Activated T-helper 1 cell treated with anti-CD3 and anti-CD28 coated beads, Interleukin-12 subunit alpha, Interleukin-12 subunit beta, Interleukin-2, Interleukin-4 antibody, amounts not matched to agents 30 ng/mL and 10 ng/mL and 1 ng/mL, durations not matched to agents 14 hours and 24 hours and 36 hours (primary cell): ENCODE results near the gene CYB561. TPM values are rescaled to one million over a fixed set of nuclear protein-coding genes. Genes with fewer than 3 reads are reported as not detected.
"Not testable (repeated sequence)": the region's sequence is repeated elsewhere in the genome, so short reads cannot be mapped to it uniquely, and the experiment has no call there.

ENCODE experiments used
- DNase-seq: peaks from one replicate; pipeline ENCODE4 v3.0.0; 2021; ENCODE audit warnings: low spot score
- H3K27ac Mint-ChIP-seq: one replicate; pipeline ENCODE4 v1.8.0; 2021; ENCODE audit warnings: mild to moderate bottlenecking, mixed read lengths
- H3K27me3 Mint-ChIP-seq: one replicate; pipeline ENCODE4 v1.8.0; 2022; ENCODE audit warnings: mild to moderate bottlenecking, moderate library complexity, mixed read lengths; ENCODE audit not compliant: insufficient read depth
- H3K36me3 Mint-ChIP-seq: one replicate; pipeline ENCODE4 v1.8.0; 2021; ENCODE audit warnings: low read depth, mixed read lengths
- H3K4me1 Mint-ChIP-seq: one replicate; pipeline ENCODE4 v1.8.0; 2021; ENCODE audit warnings: low read depth, mixed read lengths
- H3K4me3 Mint-ChIP-seq: one replicate; pipeline ENCODE4 v1.8.0; 2021; ENCODE audit warnings: mild to moderate bottlenecking, moderate library complexity, mixed read lengths
- H3K9me3 Mint-ChIP-seq: one replicate; pipeline ENCODE4 v1.8.0; 2021; ENCODE audit warnings: mixed read lengths
- intact Hi-C: fragments of 100-400 bp; cut with micrococcal nuclease; formaldehyde crosslinking; loops from one replicate; pipeline ENCODE4 v1.15.1; 2024
- total RNA-seq: library from RNA; stranded (reverse); gene quantifications from 2 replicates; pipeline ENCODE4 v1.2.3, GENCODE V29; 2022

The CYB561 gene
- total RNA-seq, 1 donor from 2014 or later, result 1.9 TPM

GRCh38 chr17:63454357-63454756 is 8.3 kb upstream of the CYB561 start:
- H3K27me3 Mint-ChIP-seq, result peaks cover 22% of the 10 kb centered on the region
- H3K27ac Mint-ChIP-seq, intact Hi-C loops, H3K9me3 Mint-ChIP-seq, H3K4me3 Mint-ChIP-seq, DNase-seq, H3K36me3 Mint-ChIP-seq, H3K4me1 Mint-ChIP-seq: not testable (repeated sequence)

- H3K27me3 Mint-ChIP-seq, result peaks cover 21% of the 10 kb centered on the region
- no peak overlapping the region for H3K4me3 Mint-ChIP-seq
- no peaks in the 10 kb centered on the region for H3K36me3 Mint-ChIP-seq
- no peaks in the 10 kb centered on the region for H3K9me3 Mint-ChIP-seq
- H3K27ac Mint-ChIP-seq, result no peak overlapping the region
- peaks cover 4% of the 10 kb centered on the region for H3K4me1 Mint-ChIP-seq
- no peak for DNase-seq
- intact Hi-C loops, result no loop called here
Observed at GRCh38 chr17:63452962-63453551, 7.0 kb upstream of the CYB561 start.

GRCh38 chr17:63452046-63452961 is 6.2 kb upstream of the CYB561 start:
- no peak overlapping the region for H3K27ac Mint-ChIP-seq
- no peak for DNase-seq
- H3K36me3 Mint-ChIP-seq, result no peaks in the 10 kb centered on the region
- peaks cover 7% of the 10 kb centered on the region for H3K4me1 Mint-ChIP-seq
- peaks cover 19% of the 10 kb centered on the region for H3K27me3 Mint-ChIP-seq
- H3K9me3 Mint-ChIP-seq, result no peaks in the 10 kb centered on the region
- no peak overlapping the region for H3K4me3 Mint-ChIP-seq
- intact Hi-C loops, result no loop called here

GRCh38 chr17:63451150-63451549 is 5.0 kb upstream of the CYB561 start:
- DNase-seq, result no peak
- no peaks in the 10 kb centered on the region for H3K36me3 Mint-ChIP-seq
- H3K9me3 Mint-ChIP-seq, result no peaks in the 10 kb centered on the region
- intact Hi-C loops, result no loop called here
- peaks cover 19% of the 10 kb centered on the region for H3K27me3 Mint-ChIP-seq
- no peak overlapping the region for H3K4me3 Mint-ChIP-seq
- H3K4me1 Mint-ChIP-seq, result peaks cover 10% of the 10 kb centered on the region
- no peak overlapping the region for H3K27ac Mint-ChIP-seq

GRCh38 chr17:63450551-63450950 is 4.4 kb upstream of the CYB561 start:
- DNase-seq, result no peak
- Mint-ChIP-seq H3K4me1 (peaks cover 10% of the 10 kb centered on the region), H3K4me3 (no peak overlapping the region), H3K36me3 (no peaks in the 10 kb centered on the region), H3K27me3 (peaks cover 19% of the 10 kb centered on the region), H3K27ac (no peak overlapping the region), H3K9me3 (no peaks in the 10 kb centered on the region)
- intact Hi-C loops, result no loop called here

- peaks cover 17% of the 10 kb centered on the region for H3K4me1 Mint-ChIP-seq
- H3K27ac Mint-ChIP-seq, result no peak overlapping the region
- no peak overlapping the region for H3K4me3 Mint-ChIP-seq
- peaks cover 18% of the 10 kb centered on the region for H3K27me3 Mint-ChIP-seq
- H3K9me3 Mint-ChIP-seq, result no peaks in the 10 kb centered on the region
- intact Hi-C loops, result no loop called here
- DNase-seq, result no peak
- peaks cover 3% of the 10 kb centered on the region for H3K36me3 Mint-ChIP-seq
Observed at GRCh38 chr17:63448655-63449054, 2.5 kb upstream of the CYB561 start.

- peaks cover 14% of the 10 kb centered on the region for H3K27me3 Mint-ChIP-seq
- peak overlapping the region; percentile 44 for H3K27ac Mint-ChIP-seq
- no peaks in the 10 kb centered on the region for H3K9me3 Mint-ChIP-seq
- peak overlapping the region; percentile 60 for H3K4me3 Mint-ChIP-seq
- intact Hi-C loops, result loop anchor here (2.0 kb wide), 3 partner anchors 23 to 103 kb away; partner anchors contain the start of gene DCAF7
- H3K4me1 Mint-ChIP-seq, result peaks cover 17% of the 10 kb centered on the region
- no peak for DNase-seq
- H3K36me3 Mint-ChIP-seq, result peaks cover 3% of the 10 kb centered on the region
Observed at GRCh38 chr17:63447471-63448009, 1.4 kb upstream of the CYB561 start.

GRCh38 chr17:63446753-63447470 is 806 bp upstream of the CYB561 start:
- peaks cover 17% of the 10 kb centered on the region for H3K4me1 Mint-ChIP-seq
- peaks cover 3% of the 10 kb centered on the region for H3K36me3 Mint-ChIP-seq
- H3K4me3 Mint-ChIP-seq, result peak overlapping the region; percentile 60
- H3K27me3 Mint-ChIP-seq, result peaks cover 14% of the 10 kb centered on the region
- peak overlapping the region; percentile 44 for H3K27ac Mint-ChIP-seq
- no peaks in the 10 kb centered on the region for H3K9me3 Mint-ChIP-seq
- peak; percentile 17 for DNase-seq
- intact Hi-C loops, result loop anchor here (2.0 kb wide), 3 partner anchors 22 to 104 kb away; partner anchors contain the start of gene DCAF7

GRCh38 chr17:63445571-63445953 is 544 bp downstream of the CYB561 start:
- H3K9me3 Mint-ChIP-seq, result no peaks in the 10 kb centered on the region
- intact Hi-C loops, result no loop called here
- peak; percentile 24 for DNase-seq
- peaks cover 25% of the 10 kb centered on the region for H3K4me1 Mint-ChIP-seq
- H3K27ac Mint-ChIP-seq, result no peak overlapping the region
- H3K4me3 Mint-ChIP-seq, result peak overlapping the region; percentile 76
- H3K27me3 Mint-ChIP-seq, result peaks cover 11% of the 10 kb centered on the region
- H3K36me3 Mint-ChIP-seq, result peaks cover 3% of the 10 kb centered on the region

- Mint-ChIP-seq H3K27ac (peak overlapping the region; percentile 64), H3K36me3 (peaks cover 3% of the 10 kb centered on the region), H3K27me3 (peaks cover 11% of the 10 kb centered on the region), H3K4me3 (peak overlapping the region; percentile 76), H3K4me1 (peaks cover 30% of the 10 kb centered on the region), H3K9me3 (no peaks in the 10 kb centered on the region)
- intact Hi-C loops, result no loop called here
- DNase-seq, result no peak
Observed at GRCh38 chr17:63445065-63445464, 1.0 kb downstream of the CYB561 start.

GRCh38 chr17:63444457-63444856 is 1.6 kb downstream of the CYB561 start:
- Mint-ChIP-seq H3K27ac (no peak overlapping the region), H3K4me3 (peak overlapping the region; percentile 76), H3K4me1 (peaks cover 36% of the 10 kb centered on the region), H3K27me3 (peaks cover 11% of the 10 kb centered on the region), H3K36me3 (peaks cover 8% of the 10 kb centered on the region), H3K9me3 (no peaks in the 10 kb centered on the region)
- intact Hi-C loops, result no loop called here
- DNase-seq, result no peak

GRCh38 chr17:63443053-63443452 is 3.1 kb downstream of the CYB561 start:
- Mint-ChIP-seq H3K27ac (no peak overlapping the region), H3K9me3 (no peaks in the 10 kb centered on the region), H3K4me1 (peaks cover 39% of the 10 kb centered on the region), H3K27me3 (peaks cover 11% of the 10 kb centered on the region), H3K4me3 (no peak overlapping the region), H3K36me3 (peaks cover 8% of the 10 kb centered on the region)
- intact Hi-C loops, result no loop called here
- no peak for DNase-seq
